Brain microvascular endothelial cell (primary cell): ENCODE measurements around the gene USP11.
"Not testable (repeated sequence)": the region's sequence is repeated elsewhere in the genome, so short reads cannot be mapped to it uniquely, and the experiment has no call there.

Experiments
- DNase-seq: peaks from one replicate; pipeline ENCODE4 v3.0.0-alpha.2; 2020
- H3K27ac ChIP-seq: fragments of 250-450 bp; sonication (Bioruptor Pico); 2 replicates; pipeline ENCODE4 v1.5.1; 2020; ENCODE audit warnings: mild to moderate bottlenecking, moderate library complexity
- H3K27me3 ChIP-seq: fragments of 250-450 bp; sonication (Bioruptor Pico); replicated peaks from 2 replicates; pipeline ENCODE4 v1.5.1; 2020; ENCODE audit warnings: mild to moderate bottlenecking
- H3K36me3 ChIP-seq: fragments of 250-450 bp; sonication (Bioruptor Pico); replicated peaks from 2 replicates; pipeline ENCODE4 v1.5.1; 2020; ENCODE audit warnings: mild to moderate bottlenecking
- H3K4me3 ChIP-seq: 2 replicates; pipeline ENCODE4 v1.5.1; 2011; ENCODE audit warnings: low read depth, mild to moderate bottlenecking, control low read depth, low read length, moderate library complexity
- CTCF ChIP-seq: IDR thresholded peaks from 2 replicates; pipeline ENCODE4 v1.5.1; 2011; ENCODE audit warnings: low read depth, mild to moderate bottlenecking, moderate library complexity, low read length, control low read depth, inconsistent platforms; ENCODE audit errors: missing control alignments
- in situ Hi-C: cut with HindIII; loops from 2 replicates; pipeline ENCODE4 v1.10.0; 2017; ENCODE audit warnings: low sequenced_read_pairs, low pct_ligation_motif_present

USP11 gene

GRCh38 chrX:47284616-47285015 is 51.8 kb downstream of the USP11 start:
- H3K27ac ChIP-seq, H3K4me3 ChIP-seq, in situ Hi-C loops, H3K36me3 ChIP-seq, DNase-seq, H3K27me3 ChIP-seq: not testable (repeated sequence)
- peak; percentile 34 for TF ChIP-seq CTCF

GRCh38 chrX:47285836-47286320 is 53.1 kb downstream of the USP11 start:
- Histone ChIP-seq H3K27ac (no peak overlapping the region), H3K4me3 (no peak overlapping the region), H3K36me3 (no peaks in the 10 kb centered on the region), H3K27me3 (no peaks in the 10 kb centered on the region)
- DNase-seq: no peak
- in situ Hi-C loops: no loop called here
- TF ChIP-seq CTCF: no peak

GRCh38 chrX:47293106-47293505 is 60.3 kb downstream of the USP11 start:
- no peak for TF ChIP-seq CTCF
- DNase-seq: no peak
- in situ Hi-C loops: no loop called here
- no peaks in the 10 kb centered on the region for H3K36me3 ChIP-seq
- H3K4me3 ChIP-seq: no peak overlapping the region
- H3K27me3 ChIP-seq: no peaks in the 10 kb centered on the region
- no peak overlapping the region for H3K27ac ChIP-seq

GRCh38 chrX:47296766-47297365 is 64.1 kb downstream of the USP11 start:
- DNase-seq: no peak
- in situ Hi-C loops: no loop called here

GRCh38 chrX:47297874-47298273 is 65.1 kb downstream of the USP11 start:
- Histone ChIP-seq H3K4me3 (no peak overlapping the region), H3K36me3 (no peaks in the 10 kb centered on the region), H3K27me3 (no peaks in the 10 kb centered on the region), H3K27ac (no peak overlapping the region)
- in situ Hi-C loops: no loop called here
- TF ChIP-seq CTCF: no peak
- no peak for DNase-seq

More at GRCh38 chrX:47296766-47297365, 64.1 kb downstream of the USP11 start:
- H3K27me3 ChIP-seq: no peaks in the 10 kb centered on the region
- no peak overlapping the region for H3K27ac ChIP-seq
- no peak for TF ChIP-seq CTCF
- no peaks in the 10 kb centered on the region for H3K36me3 ChIP-seq
- no peak overlapping the region for H3K4me3 ChIP-seq
